Gastroesophageal sphincter (tissue), 3 donors: ENCODE results near the gene CERT1.

ENCODE experiments used
- POLR2A ChIP-seq, 2 donors: fragments of 450-650 bp; IDR thresholded peaks; one replicate each; pipeline ENCODE4 v1.6.1; 2017; ENCODE audit warnings: antibody characterized with exemption in 2 of 2, mild to moderate bottlenecking in 2 of 2, moderate library complexity in 1 of 2
- POLR2AphosphoS5 ChIP-seq: sonication (generic); formaldehyde crosslinking; IDR thresholded peaks from one replicate; pipeline ENCODE4 v1.6.1; 2017; ENCODE audit warnings: antibody characterized with exemption
- TF ChIP-seq, protein P1 (sequence below), 4 experiments: fragments of 200-600 bp in 2 of 4; fragments of 450-650 bp in 2 of 4; sonication (generic) in 1 of 4; IDR thresholded peaks; one replicate each; pipeline ENCODE4 v1.5.1; 2017 to 2019; ENCODE audit warnings: antibody characterized with exemption in 4 of 4, mild to moderate bottlenecking in 2 of 4, moderate library complexity in 2 of 4

DNA sequence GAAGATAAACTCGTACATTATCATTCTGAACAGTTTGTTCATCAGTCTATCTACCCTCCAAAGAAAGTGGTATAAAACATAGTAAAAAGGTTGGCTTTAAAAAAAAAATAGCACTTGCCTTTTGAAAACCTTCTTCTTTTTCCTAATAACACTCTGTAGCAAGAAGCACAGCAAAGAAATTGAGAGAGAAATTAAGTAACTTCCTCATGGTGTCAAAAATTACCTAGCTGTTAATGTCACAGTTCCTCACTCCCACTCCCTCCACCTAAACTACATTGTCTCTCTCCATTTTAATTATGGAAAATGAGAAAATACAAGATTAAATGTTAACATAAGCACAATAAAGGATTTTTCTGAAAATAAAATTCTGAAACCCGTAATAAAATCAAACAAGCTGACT is 72.2 kb downstream of the CERT1 start:
- TF ChIP-seq POLR2A (IDR thresholded peaks at IDR 0.05) (no peak), POLR2AphosphoS5 (no peak)
- TF ChIP-seq, protein P1, sequence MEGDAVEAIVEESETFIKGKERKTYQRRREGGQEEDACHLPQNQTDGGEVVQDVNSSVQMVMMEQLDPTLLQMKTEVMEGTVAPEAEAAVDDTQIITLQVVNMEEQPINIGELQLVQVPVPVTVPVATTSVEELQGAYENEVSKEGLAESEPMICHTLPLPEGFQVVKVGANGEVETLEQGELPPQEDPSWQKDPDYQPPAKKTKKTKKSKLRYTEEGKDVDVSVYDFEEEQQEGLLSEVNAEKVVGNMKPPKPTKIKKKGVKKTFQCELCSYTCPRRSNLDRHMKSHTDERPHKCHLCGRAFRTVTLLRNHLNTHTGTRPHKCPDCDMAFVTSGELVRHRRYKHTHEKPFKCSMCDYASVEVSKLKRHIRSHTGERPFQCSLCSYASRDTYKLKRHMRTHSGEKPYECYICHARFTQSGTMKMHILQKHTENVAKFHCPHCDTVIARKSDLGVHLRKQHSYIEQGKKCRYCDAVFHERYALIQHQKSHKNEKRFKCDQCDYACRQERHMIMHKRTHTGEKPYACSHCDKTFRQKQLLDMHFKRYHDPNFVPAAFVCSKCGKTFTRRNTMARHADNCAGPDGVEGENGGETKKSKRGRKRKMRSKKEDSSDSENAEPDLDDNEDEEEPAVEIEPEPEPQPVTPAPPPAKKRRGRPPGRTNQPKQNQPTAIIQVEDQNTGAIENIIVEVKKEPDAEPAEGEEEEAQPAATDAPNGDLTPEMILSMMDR (IDR thresholded peaks at IDR 0.05), result no peak
